NCI-H146 treated with DMSO at 0.1 percent for 48 hours (cell line): Measurements from ENCODE around the gene STPG1.

Experiments
- DNase-seq: peaks from one replicate; lab custom pipeline; 2025; ENCODE audit not compliant: unreplicated experiment; lab: John Stamatoyannopoulos, UW

The STPG1 gene

GRCh38 chr1:24319962-24320361 lies 93.6 kb downstream of the STPG1 start:
- no peak for DNase-seq

- DNase-seq: no peak
Measured at GRCh38 chr1:24319312-24319863, 94.2 kb downstream of the STPG1 start, which contains the start of gene GRHL3. Gene GRHL3, plus strand, starts transcription at chr1:24319357. Its CDS starts 195 bp downstream, at chr1:24319552.

GRCh38 chr1:24318615-24319311 lies 94.8 kb downstream of the STPG1 start:
- no peak for DNase-seq

GRCh38 chr1:24317956-24318614 lies 95.5 kb downstream of the STPG1 start:
- no peak for DNase-seq

- no peak for DNase-seq
Measured at GRCh38 chr1:24317081-24317480, 96.5 kb downstream of the STPG1 start.

GRCh38 chr1:24316645-24317044 lies 96.9 kb downstream of the STPG1 start:
- DNase-seq: no peak

GRCh38 chr1:24315391-24315790 lies 98.2 kb downstream of the STPG1 start:
- DNase-seq: no peak

- DNase-seq: no peak
Measured at GRCh38 chr1:24311741-24312140, 101.8 kb downstream of the STPG1 start.

GRCh38 chr1:24311234-24311633 lies 102.3 kb downstream of the STPG1 start:
- DNase-seq: no peak

GRCh38 chr1:24309762-24310485 lies 103.7 kb downstream of the STPG1 start:
- no peak for DNase-seq

- DNase-seq: no peak
Measured at GRCh38 chr1:24308365-24309015, 105.1 kb downstream of the STPG1 start.
